GM18499 (cell line): ENCODE data around the gene IKZF3.

Source experiments
- ATAC-seq: cut with Tn5 transposase; IDR thresholded peaks from one replicate; pipeline ENCODE4 v1.9.1; 2021; ENCODE audit warnings: moderate number of reproducible peaks; ENCODE audit not compliant: insufficient read depth, unreplicated experiment

IKZF3 gene

DNA sequence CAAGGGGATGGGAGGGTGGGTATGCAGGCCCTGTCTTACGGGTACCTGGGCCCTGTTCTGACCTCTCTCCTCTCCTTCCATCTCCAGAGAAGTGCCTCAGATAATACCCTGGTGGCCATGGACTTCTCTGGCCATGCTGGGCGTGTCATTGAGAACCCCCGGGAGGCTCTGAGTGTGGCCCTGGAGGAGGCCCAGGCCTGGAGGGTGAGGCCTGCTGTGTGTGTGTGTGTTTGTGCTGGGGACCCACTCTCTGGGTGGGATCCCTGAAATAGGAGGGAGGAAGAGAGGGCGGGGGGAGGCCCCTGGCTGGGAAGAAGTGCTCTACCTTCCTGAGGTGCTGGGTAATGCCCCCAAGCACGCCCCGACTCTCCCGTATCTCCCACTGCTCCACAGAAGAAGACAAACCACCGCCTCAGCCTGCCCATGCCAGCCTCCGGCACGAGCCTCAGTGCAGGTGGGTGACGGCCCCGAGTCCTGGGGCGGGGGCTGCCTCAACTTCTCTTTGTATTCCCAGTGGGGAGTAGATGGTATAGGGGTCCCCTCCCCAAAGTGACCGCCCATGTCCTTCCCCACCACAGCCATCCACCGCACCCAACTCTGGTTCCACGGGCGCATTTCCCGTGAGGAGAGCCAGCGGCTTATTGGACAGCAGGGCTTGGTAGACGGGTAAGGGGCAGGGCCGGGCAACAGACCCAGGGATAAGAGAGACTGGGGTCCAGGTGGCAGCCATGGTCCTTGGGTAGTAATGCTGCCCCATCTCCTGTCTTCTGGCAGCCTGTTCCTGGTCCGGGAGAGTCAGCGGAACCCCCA lies 118.6 kb downstream of the IKZF3 start:
- ATAC-seq: no peak

- no peak for ATAC-seq
These were observed 119.3 kb downstream of the IKZF3 start for GRCh38 chr17:39744836-39745215.

DNA sequence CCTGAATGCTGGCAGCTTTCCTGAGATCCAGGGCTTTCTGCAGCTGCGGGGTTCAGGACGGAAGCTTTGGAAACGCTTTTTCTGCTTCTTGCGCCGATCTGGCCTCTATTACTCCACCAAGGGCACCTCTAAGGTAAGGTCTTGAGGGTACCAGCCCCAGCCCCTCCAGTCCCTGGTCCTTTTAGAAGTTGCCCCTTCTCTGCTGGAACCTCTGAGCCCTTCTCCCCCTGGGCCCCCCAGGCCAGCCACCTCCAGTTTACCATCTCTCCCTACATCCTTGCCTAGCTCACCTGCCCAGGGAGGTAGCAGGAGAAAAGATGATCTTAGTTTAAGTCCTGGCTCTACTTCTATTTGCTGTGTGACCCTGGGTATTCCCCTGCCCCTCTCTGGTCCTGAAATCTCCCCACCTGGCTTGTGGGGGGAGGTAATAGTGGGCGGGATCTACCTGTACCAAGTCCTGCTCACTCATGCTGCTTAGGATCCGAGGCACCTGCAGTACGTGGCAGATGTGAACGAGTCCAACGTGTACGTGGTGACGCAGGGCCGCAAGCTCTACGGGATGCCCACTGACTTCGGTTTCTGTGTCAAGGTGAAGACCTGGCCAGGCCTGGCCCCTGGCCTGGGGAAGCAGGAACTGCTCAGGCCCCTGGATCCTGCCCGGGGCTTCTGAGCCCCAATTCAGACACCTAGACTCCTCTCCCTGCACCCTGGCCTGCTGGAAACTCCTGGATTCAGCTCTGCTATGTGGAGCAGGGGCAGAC lies 119.9 kb downstream of the IKZF3 start:
- ATAC-seq: no peak

GRCh38 chr17:39742856-39743436 lies 121.2 kb downstream of the IKZF3 start:
- ATAC-seq: no peak

GRCh38 chr17:39742126-39742855 lies 121.8 kb downstream of the IKZF3 start:
- ATAC-seq: no peak

GRCh38 chr17:39740357-39741111 lies 123.6 kb downstream of the IKZF3 start:
- no peak for ATAC-seq

GRCh38 chr17:39739885-39740356 lies 124.2 kb downstream of the IKZF3 start:
- ATAC-seq: no peak

DNA sequence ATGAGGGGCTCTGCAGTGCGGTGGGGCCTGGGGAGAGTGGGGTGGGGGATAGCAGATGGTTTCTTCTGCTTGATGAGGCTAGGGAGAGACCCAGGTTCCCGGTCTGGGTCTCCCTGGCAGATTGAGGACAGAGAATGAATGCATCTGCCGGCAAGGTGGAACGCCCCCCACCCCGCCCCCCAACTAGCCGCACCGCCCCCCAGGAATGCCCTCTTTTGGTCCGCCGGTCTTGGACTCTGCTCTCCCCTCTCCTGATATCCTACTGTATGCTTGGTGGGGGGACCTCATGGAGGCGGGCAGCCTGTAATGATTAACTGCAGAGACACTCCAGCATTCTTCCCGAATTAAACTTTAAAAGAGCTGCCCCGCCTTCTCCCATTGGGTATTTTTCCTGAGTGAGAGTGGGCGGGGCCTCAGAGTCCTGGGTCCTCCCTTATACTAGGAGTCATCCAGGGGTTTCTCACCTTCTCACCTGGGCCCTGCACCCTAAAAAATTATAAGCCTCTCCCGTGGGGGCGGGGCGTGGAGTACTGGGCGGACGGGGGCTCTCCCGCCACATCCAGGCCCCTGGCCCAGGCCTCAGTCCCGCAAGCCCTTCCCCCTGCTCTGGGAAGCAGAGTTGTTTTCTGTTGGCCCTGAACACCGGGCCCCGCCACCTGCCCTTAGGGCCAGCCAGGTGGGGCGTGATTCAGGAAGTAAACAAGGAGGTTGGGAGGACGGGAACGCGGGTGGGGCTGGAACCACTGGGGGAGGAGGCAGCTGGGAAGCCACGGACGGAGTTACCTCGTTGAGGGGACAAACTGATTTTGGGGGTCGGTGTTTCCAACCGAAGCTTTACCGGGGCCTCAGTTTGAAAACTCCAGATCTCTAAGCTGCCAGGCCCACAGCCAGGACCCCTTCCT lies 124.9 kb downstream of the IKZF3 start:
- ATAC-seq: no peak

GRCh38 chr17:39738568-39738901 lies 125.6 kb downstream of the IKZF3 start:
- no peak for ATAC-seq

DNA sequence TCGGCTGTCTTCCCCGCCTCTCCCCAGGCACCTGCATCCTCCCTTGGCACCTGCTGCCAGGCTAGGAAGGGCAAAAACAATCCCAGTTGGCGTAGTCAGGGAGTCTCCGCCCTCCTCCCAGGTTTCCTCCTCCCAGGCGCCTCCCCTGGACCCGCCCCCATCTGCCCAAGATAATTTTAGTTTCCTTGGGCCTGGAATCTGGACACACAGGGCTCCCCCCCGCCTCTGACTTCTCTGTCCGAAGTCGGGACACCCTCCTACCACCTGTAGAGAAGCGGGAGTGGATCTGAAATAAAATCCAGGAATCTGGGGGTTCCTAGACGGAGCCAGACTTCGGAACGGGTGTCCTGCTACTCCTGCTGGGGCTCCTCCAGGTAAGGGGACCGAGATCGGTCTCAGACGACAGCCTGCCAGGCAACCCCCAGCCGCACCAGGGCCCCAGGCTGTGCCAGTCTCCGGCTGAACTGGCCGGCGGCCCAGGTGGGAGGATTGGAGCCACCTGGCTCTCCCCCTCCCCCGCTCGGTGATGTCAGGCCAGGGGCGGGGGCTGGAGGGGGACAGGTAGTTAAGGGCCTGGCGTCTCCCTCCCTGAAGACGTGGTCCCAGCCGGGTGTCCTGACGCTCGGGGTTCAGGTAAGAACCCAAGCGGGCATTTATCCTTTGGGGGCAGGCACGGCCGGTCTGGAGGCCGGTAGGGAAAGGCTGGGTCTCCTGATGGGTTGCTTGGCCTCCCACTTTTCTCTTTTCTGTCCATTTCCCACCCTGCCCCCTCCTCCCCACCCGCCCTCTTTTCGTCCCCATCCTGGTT lies 126.1 kb downstream of the IKZF3 start, which contains the start of gene GRB7:
GRB7 (plus strand) TSS at position 179 of the 808 bp plus-strand sequence. CDS start 4,364 bp downstream, outside the sequence.
- no peak for ATAC-seq

DNA sequence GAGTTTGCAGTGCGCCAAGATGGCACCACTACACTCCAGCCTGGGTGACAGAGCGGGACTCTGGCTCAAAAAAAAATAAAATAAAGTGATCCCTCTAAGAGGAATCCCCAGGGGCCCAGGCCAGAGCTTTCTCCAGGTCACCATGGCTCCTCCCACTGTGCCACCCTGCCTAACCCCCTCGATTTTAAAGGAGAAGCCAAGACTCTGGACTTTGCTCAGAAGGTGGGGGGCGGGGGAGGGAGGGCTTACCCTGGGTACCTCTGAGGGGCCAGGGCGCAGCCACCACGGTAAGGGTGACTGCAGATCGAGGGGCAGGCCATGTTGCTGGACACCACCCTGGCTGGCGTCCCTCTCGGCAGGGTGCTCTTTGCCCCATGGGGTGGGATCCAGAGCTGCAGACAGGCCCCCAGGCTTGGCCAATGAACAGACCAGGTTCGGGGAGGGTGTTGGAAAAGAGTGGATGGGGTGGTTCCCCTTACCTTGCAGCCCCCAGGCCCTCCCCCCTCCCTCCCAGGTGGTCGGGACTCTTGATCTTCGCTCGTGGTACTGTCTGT lies 126.8 kb downstream of the IKZF3 start:
- ATAC-seq: no peak

DNA sequence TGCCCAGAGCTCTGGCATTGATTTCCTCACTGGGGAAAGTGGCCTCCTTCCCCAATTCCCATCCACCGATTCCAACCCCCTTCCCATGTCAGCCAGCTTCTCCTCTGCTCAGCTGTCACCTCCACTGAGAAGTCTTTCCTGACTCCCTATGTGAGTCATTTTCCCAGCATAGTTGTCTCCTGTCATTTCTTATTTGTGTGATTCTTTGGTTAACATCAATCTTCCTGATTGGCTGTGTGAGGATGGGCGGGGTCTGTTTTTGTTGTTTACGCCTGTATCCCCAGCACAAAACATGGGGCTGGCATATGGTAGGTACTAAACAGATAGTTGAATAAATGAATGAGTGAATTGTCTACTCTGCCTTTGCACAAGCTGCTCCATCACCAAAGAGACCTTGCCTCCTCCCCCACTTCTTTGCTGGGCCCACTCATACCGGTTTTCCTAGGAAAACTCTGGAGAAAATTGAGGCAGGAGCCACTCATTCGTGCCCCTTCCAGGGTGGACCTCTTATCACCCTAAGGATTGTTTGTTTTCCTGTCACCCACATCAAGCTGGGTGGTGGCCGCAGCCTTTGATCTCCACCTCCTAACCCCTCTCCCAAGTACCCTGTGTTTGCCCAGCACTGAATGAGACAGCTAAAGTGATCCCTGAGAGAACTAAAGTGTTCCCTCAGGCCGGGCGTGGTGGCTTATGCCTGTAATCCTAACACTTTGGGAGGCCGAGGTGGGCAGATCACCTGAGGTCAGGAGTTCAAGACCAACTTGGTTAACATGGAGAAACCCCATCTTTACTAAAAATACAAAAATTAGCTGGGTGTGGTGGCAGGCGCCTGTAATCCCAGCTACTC lies 127.6 kb downstream of the IKZF3 start:
- ATAC-seq: no peak

GRCh38 chr17:39735882-39736281 lies 128.2 kb downstream of the IKZF3 start:
- ATAC-seq: no peak

DNA sequence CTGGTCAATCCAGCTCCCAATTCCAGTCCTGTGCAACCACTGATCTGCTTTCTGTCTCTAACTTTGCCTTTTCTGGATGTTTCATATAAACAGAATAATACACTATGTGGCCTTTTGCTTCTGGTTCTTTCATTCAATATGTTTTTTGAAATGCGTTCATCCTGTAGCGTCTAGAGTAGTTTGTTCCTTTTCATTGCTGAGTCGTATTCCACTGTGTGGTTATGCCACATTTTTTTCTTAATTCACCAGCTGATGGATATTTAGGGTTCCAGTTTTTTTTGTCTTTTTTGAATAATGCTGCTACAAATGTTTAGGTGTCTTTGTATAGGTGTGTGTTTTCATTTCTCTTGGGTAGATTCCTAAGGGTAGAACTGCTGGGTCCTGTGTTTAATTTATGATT lies 131.5 kb downstream of the IKZF3 start:
- no peak for ATAC-seq

- no peak for ATAC-seq
These were observed 133.8 kb downstream of the IKZF3 start, which contains the start of gene MIEN1 for GRCh38 chr17:39730095-39730921. Gene MIEN1 (minus strand): TSS chr17:39730532. CDS start chr17:39730495, 37 bp downstream.
